ENCODE data around the gene ZNF174.
A peak's percentile ranks its signal among the peaks of the same experiment; 100 is the strongest.

The ZNF174 gene

DNA sequence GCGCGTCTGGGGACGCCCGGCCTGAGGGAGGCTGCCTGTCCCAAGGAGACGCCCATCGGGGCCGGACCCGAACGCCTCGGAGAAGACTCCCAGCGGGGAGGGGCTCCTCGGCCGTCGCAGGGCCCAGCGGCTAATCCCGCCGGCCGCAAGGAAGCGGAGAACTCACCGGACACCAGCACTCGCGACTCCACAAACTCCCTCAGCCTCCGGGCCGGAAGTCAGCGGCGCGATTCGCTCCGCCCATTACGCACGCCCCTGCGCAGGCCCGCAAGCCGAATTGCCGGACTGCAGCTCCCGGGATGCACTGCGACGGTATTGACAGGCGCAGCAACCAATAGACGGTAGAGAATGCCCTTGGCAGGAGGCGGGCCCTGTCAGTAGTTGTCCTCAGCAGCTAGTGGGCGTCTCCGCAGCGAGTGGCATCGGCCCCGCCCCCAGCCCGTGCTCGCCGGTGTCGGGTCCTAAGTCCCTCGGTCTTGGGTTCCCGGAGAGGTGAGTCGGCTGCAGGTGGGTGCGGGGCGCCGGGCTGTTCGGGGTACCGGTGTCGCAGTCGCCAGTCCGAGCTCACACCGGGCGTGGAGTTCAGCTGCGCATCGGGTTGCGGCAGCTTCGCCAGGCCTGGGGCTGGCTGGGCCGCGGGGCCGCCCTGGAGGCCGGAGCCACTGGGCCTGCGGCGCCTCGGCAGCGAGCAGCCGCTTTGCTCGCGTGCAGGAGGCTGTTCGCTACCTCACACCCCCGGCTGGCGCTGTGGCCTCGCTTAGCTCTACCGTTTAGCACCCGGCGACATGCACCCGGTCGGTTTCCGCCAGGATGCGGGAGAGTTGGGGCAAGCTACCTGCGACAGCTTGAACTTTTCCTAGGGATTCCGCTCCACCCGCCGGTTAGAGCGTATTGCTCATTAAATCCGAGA lies at the start of gene ZNF174, which contains the start of gene ZSCAN32:
Gene ZNF174 (plus strand): TSS at position 437 of the 910 bp plus-strand sequence. CDS start 790 bp downstream, outside the sequence.
Gene ZSCAN32 (minus strand): TSS at position 226 of the 910 bp plus-strand sequence. CDS start 3,447 bp downstream, outside the sequence.
- peak; percentile 92 for DNase-seq

DNA sequence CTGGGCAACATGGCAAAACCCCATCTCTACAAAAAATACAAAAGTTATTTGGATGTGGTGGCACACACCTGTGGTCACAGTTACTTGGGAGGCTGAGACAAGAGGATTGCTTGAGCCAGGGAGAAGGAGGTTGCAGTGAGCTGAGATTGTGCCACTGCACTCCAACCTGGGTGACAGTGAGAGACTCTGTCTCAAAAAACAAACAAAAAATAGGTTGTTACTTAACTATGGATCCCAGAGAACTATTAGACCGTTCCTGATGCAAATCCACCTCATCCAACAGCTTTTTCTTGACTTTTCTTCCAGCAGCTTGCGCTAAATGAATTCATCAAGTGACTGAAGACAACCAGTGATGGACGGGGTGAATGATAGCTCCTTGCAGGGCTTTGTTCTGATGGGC lies 45.4 kb upstream of the ZNF174 start, which contains the start of gene OR2C1:
Gene OR2C1 (plus strand): TSS at position 301 of the 400 bp plus-strand sequence. CDS start 52 bp downstream, at position 353.
- DNase-seq: no peak

DNA sequence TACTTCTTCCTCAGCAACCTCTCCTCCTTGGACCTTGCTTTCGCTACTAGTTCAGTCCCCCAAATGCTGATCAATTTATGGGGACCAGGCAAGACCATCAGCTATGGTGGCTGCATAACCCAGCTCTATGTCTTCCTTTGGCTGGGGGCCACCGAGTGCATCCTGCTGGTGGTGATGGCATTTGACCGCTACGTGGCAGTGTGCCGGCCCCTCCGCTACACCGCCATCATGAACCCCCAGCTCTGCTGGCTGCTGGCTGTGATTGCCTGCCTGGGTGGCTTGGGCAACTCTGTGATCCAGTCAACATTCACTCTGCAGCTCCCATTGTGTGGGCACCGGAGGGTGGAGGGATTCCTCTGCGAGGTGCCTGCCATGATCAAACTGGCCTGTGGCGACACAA lies 44.9 kb upstream of the ZNF174 start:
- DNase-seq: no peak

DNA sequence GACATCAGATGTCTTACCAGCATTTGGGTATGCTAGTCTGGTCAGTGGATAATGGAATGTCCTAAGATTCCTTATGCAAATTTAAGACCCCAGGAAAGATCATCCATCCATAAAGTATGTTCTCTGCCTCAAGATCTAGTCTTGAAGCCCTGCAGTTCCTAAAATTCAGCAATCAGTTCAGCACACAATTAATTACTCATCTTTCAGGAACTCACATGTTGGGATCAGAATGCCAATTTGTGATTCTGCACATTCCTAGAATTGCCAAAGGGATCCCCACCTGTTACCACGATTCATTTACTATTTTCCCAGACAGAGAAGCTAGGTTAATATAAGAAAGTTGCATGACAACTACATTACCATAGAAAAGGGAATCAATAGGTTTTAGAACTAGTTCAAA lies 42.1 kb upstream of the ZNF174 start:
- DNase-seq: no peak

DNA sequence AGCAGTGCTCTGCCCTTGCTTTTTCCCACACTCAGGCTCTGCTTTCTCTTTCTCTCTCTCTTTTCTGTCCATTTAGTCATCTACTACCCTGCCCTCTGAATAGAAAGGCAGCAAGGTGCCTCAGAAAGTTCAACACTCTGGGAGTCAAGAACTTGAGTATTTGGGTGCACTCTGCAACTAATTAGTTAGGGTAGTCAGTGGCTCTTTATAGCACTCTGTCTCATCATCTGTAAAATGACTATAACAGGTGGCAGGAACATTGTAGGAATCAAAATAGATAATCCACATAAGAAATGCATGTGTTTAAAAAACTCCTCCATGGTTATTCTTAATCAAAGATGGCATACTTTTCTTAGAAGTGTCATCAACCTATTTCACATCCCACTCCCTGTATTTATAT lies 38.1 kb upstream of the ZNF174 start:
- DNase-seq: no peak

DNA sequence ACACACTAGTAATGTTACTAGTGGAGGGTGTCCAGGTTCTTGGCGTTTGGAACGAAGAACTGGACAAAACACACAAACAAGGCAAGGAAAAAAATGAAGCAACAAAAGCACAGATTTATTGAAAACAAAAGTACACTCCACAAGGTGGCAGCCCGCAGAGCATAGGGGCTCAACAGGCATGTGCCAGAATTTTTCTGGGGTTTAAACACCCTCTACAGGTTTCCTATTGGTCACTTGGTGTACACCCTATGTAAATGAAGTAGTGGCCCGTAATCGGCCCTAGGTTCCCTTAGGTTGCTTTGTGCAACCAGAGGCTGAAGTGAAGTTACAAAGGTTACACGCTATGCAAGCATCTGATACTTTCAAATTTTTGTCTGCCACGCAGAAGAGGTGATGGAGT lies 37.2 kb upstream of the ZNF174 start:
- no peak for DNase-seq

DNA sequence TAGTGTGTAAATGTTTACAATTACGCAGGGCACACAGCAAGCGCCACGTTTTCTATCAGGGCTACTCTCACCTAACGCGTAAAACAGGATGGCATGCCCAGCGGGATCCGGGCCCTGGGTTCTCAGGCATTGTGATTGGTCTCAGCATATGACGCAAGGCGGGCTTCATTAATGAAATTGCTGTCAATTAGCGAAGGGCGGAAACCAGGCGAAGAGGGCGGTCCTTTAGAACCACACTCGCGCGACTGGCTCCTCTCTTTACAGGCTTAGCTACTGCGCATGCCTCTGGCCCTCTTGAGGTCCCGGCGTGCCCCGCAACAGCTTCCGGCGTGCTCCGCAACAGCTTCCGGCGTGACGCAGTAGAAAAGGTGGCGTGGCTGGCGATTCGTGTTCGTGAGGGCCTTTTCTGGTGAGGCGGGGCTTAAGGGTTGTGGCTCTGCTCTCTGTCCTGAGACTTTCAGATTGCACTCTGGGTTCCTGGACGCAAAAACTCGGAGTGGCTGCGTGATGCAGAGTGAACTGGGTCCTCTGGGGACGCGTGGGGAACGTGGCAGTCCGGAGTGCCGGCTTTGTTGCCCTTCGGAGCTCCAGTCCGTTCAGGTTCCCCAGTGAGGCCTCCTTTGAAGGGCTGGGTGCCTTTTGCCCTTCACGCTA lies 36.1 kb upstream of the ZNF174 start:
- peak; percentile 86 for DNase-seq

DNA sequence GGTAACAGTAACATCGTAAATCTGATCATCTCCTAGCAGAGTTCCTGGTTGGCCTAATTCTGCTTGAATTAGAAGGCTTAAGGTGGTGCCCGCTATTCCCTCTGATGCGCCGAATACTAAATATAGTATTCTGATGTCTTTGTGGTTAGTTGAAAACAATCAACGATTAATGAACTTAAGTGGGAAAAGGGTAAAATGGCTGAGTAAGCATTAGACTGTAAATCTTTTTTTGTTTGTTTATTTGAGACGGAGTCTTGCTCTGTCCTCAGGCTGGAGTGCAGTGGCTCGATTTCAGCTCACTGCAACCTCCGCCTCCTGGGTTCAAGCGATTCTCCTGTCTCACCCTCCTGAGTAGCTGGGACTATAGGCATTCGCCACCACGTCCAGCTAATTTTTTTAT lies 31.9 kb upstream of the ZNF174 start:
- DNase-seq: no peak

DNA sequence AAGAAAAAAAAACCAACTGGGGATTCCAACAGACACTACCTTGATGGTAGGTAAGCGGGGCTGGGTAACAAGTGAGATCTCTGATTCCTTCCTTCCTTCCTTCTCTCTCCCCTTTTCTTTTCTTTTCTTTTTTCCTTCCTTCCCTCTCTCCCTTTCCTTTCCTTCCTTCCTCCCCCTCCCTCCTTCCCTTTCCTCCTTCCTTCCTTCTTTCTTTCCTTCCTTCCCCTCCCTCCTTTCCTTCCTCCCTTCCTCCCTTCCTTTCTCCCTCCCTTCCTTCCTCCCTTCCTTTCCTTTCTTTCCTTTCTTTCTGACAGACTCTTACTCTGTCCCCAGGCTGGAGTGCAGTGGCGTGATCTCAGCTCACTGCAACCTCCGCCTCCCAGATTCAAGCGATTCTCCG lies 25.3 kb upstream of the ZNF174 start:
- DNase-seq: no peak

DNA sequence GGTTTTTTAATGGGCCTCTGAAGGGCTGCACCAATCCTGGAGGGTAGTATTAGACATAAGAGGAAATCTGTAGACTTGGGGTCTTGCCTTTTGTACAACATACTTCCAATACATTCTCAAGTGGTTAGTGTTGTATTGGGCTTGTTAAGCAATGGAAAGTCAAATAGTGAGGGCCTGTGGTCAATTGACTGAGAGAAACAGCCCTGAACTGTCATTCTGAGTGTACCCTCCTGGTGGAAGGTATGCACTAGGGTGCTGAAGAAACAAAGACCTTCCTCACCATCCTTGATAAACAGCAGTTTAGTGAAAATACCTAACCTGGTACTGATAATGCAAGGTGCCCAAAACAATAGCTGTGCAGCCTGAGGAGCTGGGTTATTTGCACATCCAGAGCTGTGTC lies 23.1 kb upstream of the ZNF174 start:
- no peak for DNase-seq

DNA sequence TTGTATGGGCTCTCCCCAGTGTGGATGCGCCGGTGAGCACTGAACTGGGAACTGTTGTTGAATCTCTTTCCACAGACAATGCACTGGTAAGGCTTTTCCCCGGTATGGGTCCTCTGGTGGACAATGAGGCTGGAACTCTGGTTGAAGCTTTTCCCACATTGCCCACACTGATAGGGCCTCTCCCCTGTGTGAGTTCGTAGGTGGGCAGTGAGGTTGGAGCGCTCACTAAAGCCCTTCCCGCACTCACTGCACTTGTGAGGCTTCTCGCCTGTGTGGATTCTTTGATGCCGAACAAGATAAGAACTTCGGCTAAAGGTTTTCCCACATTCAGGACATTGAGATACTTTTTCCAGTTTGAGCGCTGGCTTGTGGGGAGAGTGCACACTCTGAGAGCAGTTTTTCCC lies 18.0 kb upstream of the ZNF174 start:
- no peak for DNase-seq

DNA sequence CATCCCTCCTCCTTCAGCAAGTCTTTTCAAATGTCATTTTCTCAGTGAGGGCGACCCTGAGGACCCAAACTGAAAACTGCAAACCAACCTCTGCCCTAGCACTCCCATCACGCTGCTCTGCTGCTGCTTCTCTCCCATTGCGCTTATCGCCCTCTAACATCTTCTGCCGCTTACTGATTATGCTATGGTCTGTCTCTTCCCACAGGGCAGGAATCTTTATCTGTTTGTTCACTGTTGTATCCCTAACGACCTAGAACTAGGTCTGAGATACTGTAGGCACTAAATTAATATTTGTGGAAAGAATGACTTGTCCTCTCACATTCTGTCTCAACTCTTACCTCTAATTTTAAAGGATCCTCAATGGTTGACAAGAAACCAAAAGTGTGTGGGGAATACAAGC lies 12.7 kb upstream of the ZNF174 start:
- DNase-seq: no peak

DNA sequence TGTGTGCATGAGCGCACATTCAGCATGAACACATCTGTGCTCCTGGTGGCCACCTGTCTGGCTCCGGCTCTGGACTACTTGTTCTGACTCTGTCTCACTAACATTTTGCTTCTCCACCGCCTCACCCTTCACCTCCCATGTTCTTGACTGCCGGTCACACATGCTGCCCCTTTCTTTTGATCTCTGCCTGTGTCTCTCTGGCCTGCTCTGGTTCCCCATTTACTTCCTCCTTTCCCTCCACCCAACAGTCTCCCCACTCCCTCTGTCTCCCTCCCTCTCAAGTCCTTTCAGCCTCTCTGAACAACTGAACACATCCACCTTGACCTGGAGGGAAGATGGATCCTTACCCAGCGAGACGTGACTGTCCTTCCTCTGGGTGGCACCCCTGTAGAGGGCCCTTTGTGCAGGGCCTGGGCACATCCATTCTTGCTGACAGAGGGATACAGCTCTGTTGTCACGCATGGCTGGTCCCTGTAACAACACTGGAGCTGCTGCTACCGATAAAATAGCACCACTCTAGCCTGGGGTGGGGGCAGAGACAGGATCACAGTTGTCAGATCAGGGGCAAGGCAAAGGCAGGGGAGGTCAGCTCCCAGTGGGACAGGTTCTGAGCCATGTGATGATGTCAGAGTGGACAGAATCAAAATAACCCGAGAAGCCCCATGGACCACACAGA lies 11.2 kb upstream of the ZNF174 start:
- no peak for DNase-seq

DNA sequence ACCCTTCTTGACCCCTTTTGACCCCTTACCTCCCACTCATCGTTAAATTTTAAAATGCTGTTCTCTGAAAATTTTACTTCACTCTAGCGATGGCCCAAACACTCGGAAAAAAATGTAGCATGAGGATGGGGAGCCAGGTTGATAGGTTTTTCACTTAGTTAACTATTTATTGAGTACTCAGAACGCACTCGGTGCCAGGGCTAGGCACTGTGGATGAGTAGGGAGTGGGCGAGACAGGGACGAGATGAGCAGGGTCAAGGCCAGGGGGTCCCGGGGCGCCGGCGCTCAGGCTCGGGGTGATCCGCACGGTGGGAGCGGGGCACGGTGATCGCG lies 603 bp upstream of the ZNF174 start:
- DNase-seq: no peak

DNA sequence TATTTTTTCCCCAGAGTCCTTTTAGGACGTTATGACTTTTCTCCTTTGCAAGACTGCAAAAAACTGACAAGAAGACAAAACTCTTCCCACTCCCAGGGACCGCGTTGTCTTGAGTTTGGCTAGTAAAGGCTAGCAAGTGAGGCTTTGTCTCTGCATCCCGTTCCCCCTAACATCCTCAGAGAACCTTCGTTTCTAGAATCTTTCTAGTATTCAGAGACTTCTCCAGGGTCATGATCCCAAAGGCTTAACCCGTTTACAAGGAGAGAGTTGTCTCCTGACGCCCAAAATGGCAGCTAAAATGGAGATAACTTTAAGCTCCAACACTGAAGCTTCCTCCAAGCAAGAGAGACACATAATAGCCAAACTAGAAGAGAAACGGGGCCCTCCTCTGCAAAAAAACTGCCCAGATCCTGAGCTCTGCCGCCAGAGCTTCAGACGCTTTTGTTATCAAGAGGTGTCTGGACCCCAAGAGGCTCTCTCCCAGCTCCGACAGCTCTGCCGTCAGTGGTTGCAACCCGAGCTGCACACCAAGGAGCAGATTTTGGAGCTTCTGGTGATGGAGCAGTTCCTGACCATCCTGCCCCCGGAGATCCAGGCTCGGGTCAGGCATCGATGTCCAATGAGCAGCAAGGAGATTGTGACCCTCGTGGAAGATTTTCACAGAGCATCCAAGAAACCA lies 843 bp downstream of the ZNF174 start:
- DNase-seq: no peak

DNA sequence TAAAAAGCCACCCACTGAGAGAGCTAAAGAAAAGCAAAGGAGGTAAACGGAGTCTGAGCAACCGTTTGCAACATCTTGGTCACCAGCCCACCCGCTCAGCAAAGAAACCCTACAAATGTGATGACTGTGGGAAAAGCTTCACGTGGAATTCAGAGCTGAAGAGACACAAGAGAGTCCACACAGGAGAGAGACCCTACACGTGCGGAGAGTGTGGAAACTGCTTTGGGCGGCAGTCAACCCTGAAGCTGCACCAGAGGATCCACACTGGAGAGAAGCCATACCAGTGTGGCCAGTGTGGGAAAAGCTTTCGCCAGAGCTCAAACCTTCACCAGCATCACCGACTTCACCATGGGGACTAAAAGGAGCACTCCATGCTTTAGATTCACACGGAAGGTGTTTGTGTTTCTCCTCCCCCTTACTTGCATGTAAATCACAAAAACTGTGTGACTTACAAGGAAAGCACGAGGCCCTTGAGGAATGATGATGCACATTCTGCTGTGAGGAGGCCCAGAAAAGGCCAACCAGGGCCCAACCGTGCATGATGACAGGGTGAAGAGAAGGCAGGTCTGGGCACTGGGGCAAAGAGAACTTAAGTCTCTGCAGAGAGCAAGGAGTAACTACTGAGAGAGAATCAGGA lies 7.7 kb downstream of the ZNF174 start:
- no peak for DNase-seq

DNA sequence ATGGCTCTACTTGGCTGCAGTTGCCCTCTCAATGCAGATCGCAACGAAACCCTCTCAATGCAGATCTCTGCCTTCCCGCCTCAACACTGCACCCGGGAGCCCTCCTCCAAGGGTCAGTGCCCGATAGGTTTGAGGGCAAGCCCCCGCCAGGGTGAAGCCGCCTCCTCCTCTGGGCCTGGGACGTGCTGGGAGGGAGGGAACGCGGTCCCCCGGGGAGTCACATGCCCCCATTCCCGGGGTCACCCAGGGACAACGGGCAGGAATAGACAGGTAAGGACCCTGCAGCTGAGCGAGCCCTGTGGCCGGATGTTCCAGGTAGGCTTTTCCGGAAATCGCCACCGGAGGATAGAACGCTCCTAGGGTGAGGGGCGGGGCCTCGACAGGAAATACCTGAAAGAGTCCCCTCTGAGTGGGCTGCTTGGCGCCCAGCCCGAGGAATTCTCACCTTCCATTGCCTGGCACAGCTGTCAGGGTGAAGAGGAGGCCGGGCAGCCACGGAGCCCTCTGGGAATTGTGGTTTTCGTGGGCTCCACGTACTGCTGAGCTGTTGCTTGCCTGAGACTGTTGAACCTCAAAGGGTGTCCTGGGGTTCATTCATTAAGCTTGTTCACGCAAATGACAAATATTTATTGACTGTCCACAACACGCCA lies 12.8 kb downstream of the ZNF174 start:
- no peak for DNase-seq

DNA sequence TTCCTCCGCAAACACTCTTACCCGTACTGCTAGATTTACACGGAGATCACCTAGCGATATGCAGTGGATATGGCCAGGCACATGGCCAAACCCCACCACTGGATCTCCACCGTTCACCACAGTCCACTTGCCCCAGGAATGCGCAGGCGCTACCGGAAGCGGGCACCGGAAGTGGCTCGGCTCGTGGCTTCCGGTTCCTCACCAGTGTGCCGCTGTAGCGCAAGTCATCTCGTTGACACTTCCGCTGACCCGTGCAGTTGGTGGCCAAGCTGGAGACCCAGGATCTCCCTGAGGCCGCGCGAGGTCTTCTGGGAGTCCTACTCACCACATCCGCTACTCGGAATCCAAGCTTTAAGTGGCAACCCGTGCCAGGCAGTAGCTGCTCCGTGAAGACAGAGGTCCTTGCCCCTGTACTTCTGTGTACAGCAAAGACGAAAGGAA lies 30.8 kb downstream of the ZNF174 start:
- DNase-seq: no peak

DNA sequence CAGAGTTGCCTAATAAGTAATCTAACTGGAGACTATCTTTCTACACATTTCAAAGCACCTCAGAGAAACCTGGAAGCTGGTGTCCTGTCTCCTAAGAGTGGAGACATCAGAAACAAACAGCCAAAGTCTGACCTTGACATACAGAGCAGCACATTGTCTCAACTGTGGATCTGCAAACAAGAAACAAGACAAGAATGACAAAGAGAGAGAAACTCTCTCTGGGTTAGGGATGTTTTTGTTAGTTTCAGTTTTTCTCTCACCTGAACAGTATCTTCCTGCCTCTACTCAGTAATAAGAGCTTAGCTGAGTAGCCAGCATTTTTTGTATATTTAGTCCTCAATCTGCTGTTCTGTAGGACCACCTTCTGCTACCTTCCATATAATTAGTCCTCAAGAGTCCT lies 33.4 kb downstream of the ZNF174 start:
- no peak for DNase-seq

DNA sequence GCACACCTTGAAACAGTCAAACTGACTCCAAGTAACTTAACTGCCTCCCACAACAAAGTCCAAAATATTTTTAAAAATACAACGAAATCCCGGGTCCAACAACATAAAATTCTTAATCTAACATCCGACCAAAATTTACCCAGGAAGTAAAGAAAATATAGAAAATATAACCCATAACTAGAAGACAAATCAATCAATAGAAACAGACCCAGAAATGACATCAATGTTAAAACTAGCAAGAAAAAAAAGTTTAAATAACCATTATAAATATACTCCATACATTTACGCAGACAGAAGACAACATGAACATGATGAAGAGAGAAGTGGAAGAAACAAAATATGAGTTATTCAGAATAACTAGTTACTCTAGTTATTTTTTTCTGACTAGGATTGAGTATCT lies 38.6 kb downstream of the ZNF174 start:
- DNase-seq: no peak

DNA sequence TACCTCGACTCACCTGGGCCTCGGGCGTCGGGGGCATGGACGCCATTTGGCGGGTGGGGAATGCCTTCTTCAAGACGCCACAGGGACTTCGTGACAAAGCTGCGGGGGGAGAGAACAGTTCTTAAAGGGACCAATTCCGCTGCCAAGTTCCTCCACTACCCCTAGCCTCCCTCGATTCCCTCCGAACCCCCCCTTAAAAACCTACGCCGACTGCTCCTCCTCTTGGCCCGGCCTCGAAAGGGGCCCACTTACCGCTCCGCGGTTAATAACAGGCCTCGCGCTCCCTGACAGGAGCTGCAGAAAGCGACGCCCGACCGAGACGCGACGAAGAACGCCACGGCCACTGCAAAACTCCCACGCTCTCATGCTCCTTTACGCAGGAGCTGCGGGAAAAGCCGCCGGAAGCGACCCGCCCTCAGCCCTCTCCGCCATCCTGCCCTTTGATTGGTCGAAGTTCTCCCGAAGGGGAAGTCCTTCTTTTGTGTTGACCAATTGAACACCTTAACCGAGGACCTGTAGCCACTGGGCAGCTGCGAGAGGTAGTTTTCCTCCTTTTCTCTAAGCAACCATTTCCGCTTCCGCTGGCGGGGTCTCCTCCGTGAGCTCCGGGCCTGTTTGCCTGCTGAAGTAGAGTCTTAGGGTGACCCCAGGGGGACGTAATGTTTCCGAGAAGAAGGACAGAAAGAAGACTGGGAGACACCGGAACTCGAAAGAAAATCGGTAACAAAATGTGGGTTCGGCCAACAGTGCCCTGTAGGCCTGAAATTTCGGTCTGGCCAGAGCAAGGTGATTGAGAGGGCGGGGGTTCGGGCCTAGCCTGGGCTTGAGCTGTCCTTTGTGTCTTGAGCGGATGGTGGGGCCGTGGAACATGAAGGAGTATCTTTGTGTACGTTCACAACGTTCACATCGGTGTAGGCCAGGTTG lies 42.4 kb downstream of the ZNF174 start, which contains the start of the genes NAA60 and ZNF597:
Gene NAA60 (plus strand): TSS at position 573 of the 924 bp plus-strand sequence. CDS start 32,548 bp downstream, outside the sequence.
Gene ZNF597 (minus strand): TSS at position 397 of the 924 bp plus-strand sequence. CDS start 351 bp downstream, at position 46.
- peak; percentile 82 for DNase-seq
